ENCODE data around the gene EIF2B5. TPM values are rescaled to one million over a fixed set of nuclear protein-coding genes. Genes with fewer than 3 reads are reported as not detected.
A peak's percentile ranks its signal among the peaks of the same experiment; 100 is the strongest.
"Not testable (repeated sequence)": the region's sequence is repeated elsewhere in the genome, so short reads cannot be mapped to it uniquely, and the experiment has no call there.

EIF2B5 gene
- 37.4 and 42.6 TPM in 2 replicates for total RNA-seq (2014; rRNA removed; shearing (Covaris generic))

- DNase-seq (ENCODE audit: low spot score) = peak; percentile 82
Observed at GRCh38 chr3:184135149-184135910, at the start of gene EIF2B5. TSS of gene EIF2B5 (plus strand) at chr3:184135358. CDS start at chr3:184135386, 28 bp downstream.

- DNase-seq (ENCODE audit: low spot score) = peak; percentile 70
Observed at GRCh38 chr3:184085389-184085852, 49.7 kb upstream of the EIF2B5 start.

GRCh38 chr3:184092199-184092598 is 43.0 kb upstream of the EIF2B5 start:
- peak; percentile 10 for DNase-seq (ENCODE audit: low spot score)

GRCh38 chr3:184096811-184097383 is 38.3 kb upstream of the EIF2B5 start, which contains the start of gene HTR3E:
TSS of gene HTR3E (plus strand) at chr3:184097064. CDS start at chr3:184097530, 466 bp downstream.
- no peak for DNase-seq (ENCODE audit: low spot score)

- DNase-seq (ENCODE audit: low spot score) = no peak
Observed at GRCh38 chr3:184097556-184097955, 37.6 kb upstream of the EIF2B5 start.

- DNase-seq (ENCODE audit: low spot score) = no peak
Observed at GRCh38 chr3:184099806-184100686, 35.1 kb upstream of the EIF2B5 start.

GRCh38 chr3:184110316-184110725 is 24.8 kb upstream of the EIF2B5 start:
- DNase-seq (ENCODE audit: low spot score) = peak; percentile 77

GRCh38 chr3:184116017-184116416 is 19.1 kb upstream of the EIF2B5 start:
- DNase-seq (ENCODE audit: low spot score) = no peak

GRCh38 chr3:184117636-184118035 is 17.5 kb upstream of the EIF2B5 start:
- no peak for DNase-seq (ENCODE audit: low spot score)

GRCh38 chr3:184121031-184121430 is 14.1 kb upstream of the EIF2B5 start:
- DNase-seq (ENCODE audit: low spot score) = not testable (repeated sequence)

GRCh38 chr3:184126006-184126405 is 9.2 kb upstream of the EIF2B5 start:
- no peak for DNase-seq (ENCODE audit: low spot score)

GRCh38 chr3:184129012-184129411 is 6.1 kb upstream of the EIF2B5 start:
- DNase-seq (ENCODE audit: low spot score) = peak; percentile 39

GRCh38 chr3:184132945-184133344 is 2.2 kb upstream of the EIF2B5 start:
- no peak for DNase-seq (ENCODE audit: low spot score)

GRCh38 chr3:184133840-184134745 is 1.1 kb upstream of the EIF2B5 start:
- peak; percentile 69 for DNase-seq (ENCODE audit: low spot score)

GRCh38 chr3:184134746-184135148 is 411 bp upstream of the EIF2B5 start:
- DNase-seq (ENCODE audit: low spot score) = no peak

GRCh38 chr3:184135911-184136260 is 728 bp downstream of the EIF2B5 start:
- DNase-seq (ENCODE audit: low spot score) = no peak

GRCh38 chr3:184140436-184140835 is 5.3 kb downstream of the EIF2B5 start:
- no peak for DNase-seq (ENCODE audit: low spot score)

- no peak for DNase-seq (ENCODE audit: low spot score)
Observed at GRCh38 chr3:184142199-184142598, 7.0 kb downstream of the EIF2B5 start.

GRCh38 chr3:184143327-184143726 is 8.2 kb downstream of the EIF2B5 start:
- DNase-seq (ENCODE audit: low spot score) = no peak

- DNase-seq (ENCODE audit: low spot score) = no peak
Observed at GRCh38 chr3:184144505-184144904, 9.3 kb downstream of the EIF2B5 start.

GRCh38 chr3:184145111-184145524 is 10.0 kb downstream of the EIF2B5 start:
- DNase-seq (ENCODE audit: low spot score) = peak; percentile 76
